Measurements from ENCODE around the gene LRP3. TPM values are rescaled to one million over a fixed set of nuclear protein-coding genes. Genes with fewer than 3 reads are reported as not detected.

Gene LRP3
- total RNA-seq, 2 experiments from 2014 or later = 0.11 TPM; not detected in 1

DNA sequence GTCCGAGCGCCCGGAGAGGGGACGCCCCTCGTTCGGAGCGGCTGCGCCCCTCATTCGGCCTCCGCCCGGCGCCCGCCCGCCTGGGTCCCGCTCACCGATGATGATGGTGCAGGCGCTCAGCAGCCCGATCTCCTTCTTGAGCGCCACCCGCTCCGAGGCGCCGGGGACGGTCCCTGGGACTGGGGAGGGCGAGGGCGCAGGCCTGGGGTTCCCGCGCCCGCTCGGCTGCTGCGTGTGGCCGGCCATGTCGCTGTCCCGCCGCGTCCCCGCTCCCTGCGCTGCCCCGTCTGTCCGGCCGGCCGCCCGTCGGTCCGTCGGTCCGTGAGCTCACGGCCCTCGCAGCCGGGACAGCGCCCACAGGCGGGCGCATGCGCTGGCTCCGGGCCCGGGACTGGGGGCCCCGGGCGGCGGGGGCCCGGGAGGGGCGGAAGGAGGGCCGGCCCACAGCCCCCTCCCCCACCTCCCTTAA, 31.4 kb downstream of the LRP3 start, which contains the start of gene SLC7A10:
Gene SLC7A10, minus strand, starts transcription at position 393 of the 469 bp plus-strand sequence. Its CDS starts 147 bp downstream, at position 246.
- TF ChIP-seq, protein P1, sequence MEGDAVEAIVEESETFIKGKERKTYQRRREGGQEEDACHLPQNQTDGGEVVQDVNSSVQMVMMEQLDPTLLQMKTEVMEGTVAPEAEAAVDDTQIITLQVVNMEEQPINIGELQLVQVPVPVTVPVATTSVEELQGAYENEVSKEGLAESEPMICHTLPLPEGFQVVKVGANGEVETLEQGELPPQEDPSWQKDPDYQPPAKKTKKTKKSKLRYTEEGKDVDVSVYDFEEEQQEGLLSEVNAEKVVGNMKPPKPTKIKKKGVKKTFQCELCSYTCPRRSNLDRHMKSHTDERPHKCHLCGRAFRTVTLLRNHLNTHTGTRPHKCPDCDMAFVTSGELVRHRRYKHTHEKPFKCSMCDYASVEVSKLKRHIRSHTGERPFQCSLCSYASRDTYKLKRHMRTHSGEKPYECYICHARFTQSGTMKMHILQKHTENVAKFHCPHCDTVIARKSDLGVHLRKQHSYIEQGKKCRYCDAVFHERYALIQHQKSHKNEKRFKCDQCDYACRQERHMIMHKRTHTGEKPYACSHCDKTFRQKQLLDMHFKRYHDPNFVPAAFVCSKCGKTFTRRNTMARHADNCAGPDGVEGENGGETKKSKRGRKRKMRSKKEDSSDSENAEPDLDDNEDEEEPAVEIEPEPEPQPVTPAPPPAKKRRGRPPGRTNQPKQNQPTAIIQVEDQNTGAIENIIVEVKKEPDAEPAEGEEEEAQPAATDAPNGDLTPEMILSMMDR (IDR thresholded peaks at IDR 0.05) = no peak
- peaks cover 12% of the 10 kb centered on the region for H3K4me1 Mint-ChIP-seq (ENCODE audit: low read depth)
- H3K9me3 Mint-ChIP-seq = peaks cover 8% of the 10 kb centered on the region
- H3K36me3 ChIP-seq (ENCODE audit: insufficient read depth, low read length) = no peaks in the 10 kb centered on the region
- ATAC-seq (ENCODE audit: poor library complexity) (no peak), DNase-seq (no peak)
- peaks cover 23 to 24% of the 10 kb centered on the region in 2 experiments for H3K9me3 ChIP-seq (ENCODE audit: control insufficient read depth in 1 of 2, insufficient read depth in 1 of 2, low read length in 2 of 2)
- H3K4me1 ChIP-seq (ENCODE audit: insufficient read depth, low read length) = peaks cover 16% of the 10 kb centered on the region
- no peak within 1 kb of the TSS for H3K4me3 ChIP-seq (ENCODE audit: low read length)
- peaks cover 69% of the 10 kb centered on the region for H3K27me3 Mint-ChIP-seq
- ChIA-PET POLR2A (no interaction called here), CTCF (no interaction called here)
- intact Hi-C loops (cut with DNase I, micrococcal nuclease) = no loop called here
- peaks cover 13% of the 10 kb centered on the region for H3K36me3 Mint-ChIP-seq (ENCODE audit: low read depth)
- peak within 1 kb of the TSS; percentile 79 for H3K4me3 Mint-ChIP-seq
- no peak within 1 kb of the TSS for H3K27ac ChIP-seq (ENCODE audit: low read depth in 1 of 2, low read length in 2 of 2)
- H3K27me3 ChIP-seq (ENCODE audit: control insufficient read depth in 1 of 2, insufficient read depth in 2 of 2, low read length in 2 of 2) = peaks cover 43 to 58% of the 10 kb centered on the region in 2 experiments
- no peak within 1 kb of the TSS for H3K27ac Mint-ChIP-seq

DNA sequence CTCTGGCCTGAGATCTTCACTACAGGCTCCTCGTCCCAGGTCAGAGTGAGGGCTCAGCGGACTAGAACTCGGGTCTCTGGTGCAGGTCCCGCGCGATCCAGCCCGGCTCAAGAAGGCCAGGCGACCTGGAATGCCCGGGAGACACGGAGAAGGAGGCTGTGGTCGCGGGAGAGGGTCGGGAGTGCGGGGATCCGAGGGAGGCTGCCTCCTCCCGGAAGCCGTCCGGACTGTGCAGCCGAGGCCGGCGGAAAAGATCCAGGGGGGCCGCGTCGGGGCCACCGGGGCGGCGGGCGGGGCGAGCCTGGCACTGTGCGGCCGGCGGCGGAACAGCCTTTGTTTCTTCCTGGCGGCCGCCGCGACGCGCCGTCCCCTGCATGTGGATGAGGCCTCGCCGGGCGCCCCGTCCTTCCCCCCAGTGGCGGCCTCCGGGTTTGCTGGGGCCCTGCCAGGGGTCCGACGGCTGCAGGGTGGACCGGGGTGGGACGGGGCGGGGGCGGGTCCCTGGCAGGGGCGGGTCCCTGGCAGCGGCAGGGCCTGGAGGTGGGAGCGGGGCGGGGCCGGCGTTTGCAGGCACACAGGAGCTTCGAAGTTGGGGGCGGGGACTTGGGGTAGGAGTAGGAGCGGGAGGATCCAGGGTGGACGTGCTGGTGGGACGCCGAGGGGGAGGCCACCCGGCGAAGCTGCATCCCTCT, 32.6 kb downstream of the LRP3 start:
- peaks cover 40 to 64% of the 10 kb centered on the region in 2 experiments for H3K27me3 ChIP-seq (ENCODE audit: control insufficient read depth in 1 of 2, insufficient read depth in 2 of 2, low read length in 2 of 2)
- Mint-ChIP-seq H3K36me3 (ENCODE audit: low read depth) (peaks cover 13% of the 10 kb centered on the region), H3K27me3 (peaks cover 72% of the 10 kb centered on the region), H3K27ac (no peak overlapping the region), H3K4me3 (peak overlapping the region; percentile 69), H3K4me1 (ENCODE audit: low read depth) (peaks cover 12% of the 10 kb centered on the region), H3K9me3 (peaks cover 8% of the 10 kb centered on the region)
- ChIA-PET CTCF (no interaction called here), POLR2A (no interaction called here)
- peaks cover 16% of the 10 kb centered on the region for H3K4me1 ChIP-seq (ENCODE audit: insufficient read depth, low read length)
- H3K27ac ChIP-seq (ENCODE audit: low read depth in 1 of 2, low read length in 2 of 2) = no peak overlapping the region
- H3K4me3 ChIP-seq (ENCODE audit: low read length) = no peak overlapping the region
- intact Hi-C loops (cut with DNase I, micrococcal nuclease) = no loop called here
- peaks cover 23 to 24% of the 10 kb centered on the region in 2 experiments for H3K9me3 ChIP-seq (ENCODE audit: control insufficient read depth in 1 of 2, insufficient read depth in 1 of 2, low read length in 2 of 2)
- ATAC-seq (ENCODE audit: poor library complexity) (peak; percentile 43), DNase-seq (peak in 2 of 14 experiments; percentile 14 to 29)
- H3K36me3 ChIP-seq (ENCODE audit: insufficient read depth, low read length) = no peaks in the 10 kb centered on the region
- TF ChIP-seq, protein P1 (IDR thresholded peaks at IDR 0.05) = no peak

DNA sequence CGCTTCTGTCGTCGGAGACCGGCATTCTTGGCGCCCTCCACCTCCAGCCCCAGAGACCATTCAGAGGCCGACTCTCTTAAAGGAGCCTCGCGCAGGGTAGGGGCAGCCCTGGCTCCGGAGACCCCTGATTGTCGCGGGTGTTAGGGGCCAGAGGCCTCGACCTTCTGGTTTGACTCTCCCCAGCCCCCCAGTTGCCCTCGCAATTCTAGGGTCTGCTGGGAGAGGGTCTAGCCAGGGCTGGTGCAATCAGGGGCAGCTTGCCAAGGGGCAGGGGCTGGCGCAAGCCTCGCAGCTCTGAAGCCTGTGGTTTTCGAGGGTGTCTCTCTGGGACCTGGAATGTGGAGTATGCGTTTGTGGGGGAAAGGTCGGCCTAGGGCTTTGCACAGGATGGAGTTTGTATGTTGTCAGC, 33.1 kb downstream of the LRP3 start:
- Mint-ChIP-seq H3K27me3 (peaks cover 72% of the 10 kb centered on the region), H3K9me3 (peaks cover 8% of the 10 kb centered on the region), H3K36me3 (ENCODE audit: low read depth) (peaks cover 13% of the 10 kb centered on the region), H3K4me3 (peak overlapping the region; percentile 69), H3K27ac (no peak overlapping the region), H3K4me1 (ENCODE audit: low read depth) (peaks cover 12% of the 10 kb centered on the region)
- H3K4me3 ChIP-seq (ENCODE audit: low read length) = no peak overlapping the region
- peaks cover 40 to 64% of the 10 kb centered on the region in 2 experiments for H3K27me3 ChIP-seq (ENCODE audit: control insufficient read depth in 1 of 2, insufficient read depth in 2 of 2, low read length in 2 of 2)
- H3K4me1 ChIP-seq (ENCODE audit: insufficient read depth, low read length) = peaks cover 16% of the 10 kb centered on the region
- TF ChIP-seq, protein P1 (IDR thresholded peaks at IDR 0.05) = no peak
- H3K36me3 ChIP-seq (ENCODE audit: insufficient read depth, low read length) = no peaks in the 10 kb centered on the region
- POLR2A ChIA-PET = no interaction called here
- no peak for DNase-seq
- CTCF ChIA-PET = no interaction called here
- peaks cover 23 to 24% of the 10 kb centered on the region in 2 experiments for H3K9me3 ChIP-seq (ENCODE audit: control insufficient read depth in 1 of 2, insufficient read depth in 1 of 2, low read length in 2 of 2)
- intact Hi-C loops (cut with DNase I, micrococcal nuclease) = no loop called here
- no peak overlapping the region for H3K27ac ChIP-seq (ENCODE audit: low read depth in 1 of 2, low read length in 2 of 2)
- ATAC-seq (ENCODE audit: poor library complexity) = no peak

All from CD4-positive, alpha-beta T cell (primary cell).